ENCODE results near the gene MVK.
"Not testable (repeated sequence)": the region's sequence is repeated elsewhere in the genome, so short reads cannot be mapped to it uniquely, and the experiment has no call there.

Gene MVK

DNA sequence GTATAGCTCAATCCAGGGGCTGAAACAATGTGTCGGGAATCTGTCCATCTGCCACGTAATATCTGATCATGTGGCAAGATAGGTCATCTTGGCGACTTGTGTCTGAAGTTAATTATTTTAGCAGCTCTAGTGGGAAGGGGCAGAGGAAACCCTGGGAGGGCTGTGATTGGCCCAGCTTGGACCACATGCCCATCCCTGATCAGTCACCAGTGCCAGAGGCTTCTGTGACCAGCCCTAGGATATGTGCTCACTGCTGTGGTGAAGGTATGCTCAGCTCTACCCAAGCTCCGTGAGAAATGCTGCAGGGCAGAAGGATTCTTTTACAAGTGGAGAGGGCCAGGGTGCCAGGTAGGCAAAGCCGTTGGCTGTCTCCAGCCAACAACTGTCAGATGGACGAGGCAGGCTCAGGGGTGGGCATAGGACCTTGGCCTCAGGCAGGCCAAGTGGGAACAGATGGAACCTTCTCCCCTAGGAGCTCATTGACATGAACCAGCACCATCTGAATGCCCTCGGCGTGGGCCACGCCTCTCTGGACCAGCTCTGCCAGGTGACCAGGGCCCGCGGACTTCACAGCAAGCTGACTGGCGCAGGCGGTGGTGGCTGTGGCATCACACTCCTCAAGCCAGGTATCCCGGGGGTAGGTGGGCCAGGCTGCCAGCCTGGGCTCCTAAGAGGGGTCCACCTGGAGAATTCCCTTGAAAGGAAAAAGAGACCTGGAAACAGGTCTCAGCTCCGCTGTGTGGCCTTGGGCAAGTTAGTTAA, 21.1 kb downstream of the MVK start:
- Histone ChIP-seq H3K27me3 (replicated peaks; ENCODE audit: control insufficient read depth, insufficient read depth, low read length) (no peaks in the 10 kb centered on the region), H3K36me3 (ENCODE audit: control insufficient read depth, insufficient read depth, low read length, severe bottlenecking) (peaks cover 47% of the 10 kb centered on the region), H3K9ac (ENCODE audit: low read length) (no peak overlapping the region), H3K4me1 (ENCODE audit: control insufficient read depth, insufficient read depth, low read length) (peaks cover 5% of the 10 kb centered on the region), H3K4me3 (ENCODE audit: low read length) (no peak overlapping the region), H3K9me3 (ENCODE audit: control insufficient read depth, low read length) (no peaks in the 10 kb centered on the region)
- no peak for DNase-seq (ENCODE audit: low read depth)

DNA sequence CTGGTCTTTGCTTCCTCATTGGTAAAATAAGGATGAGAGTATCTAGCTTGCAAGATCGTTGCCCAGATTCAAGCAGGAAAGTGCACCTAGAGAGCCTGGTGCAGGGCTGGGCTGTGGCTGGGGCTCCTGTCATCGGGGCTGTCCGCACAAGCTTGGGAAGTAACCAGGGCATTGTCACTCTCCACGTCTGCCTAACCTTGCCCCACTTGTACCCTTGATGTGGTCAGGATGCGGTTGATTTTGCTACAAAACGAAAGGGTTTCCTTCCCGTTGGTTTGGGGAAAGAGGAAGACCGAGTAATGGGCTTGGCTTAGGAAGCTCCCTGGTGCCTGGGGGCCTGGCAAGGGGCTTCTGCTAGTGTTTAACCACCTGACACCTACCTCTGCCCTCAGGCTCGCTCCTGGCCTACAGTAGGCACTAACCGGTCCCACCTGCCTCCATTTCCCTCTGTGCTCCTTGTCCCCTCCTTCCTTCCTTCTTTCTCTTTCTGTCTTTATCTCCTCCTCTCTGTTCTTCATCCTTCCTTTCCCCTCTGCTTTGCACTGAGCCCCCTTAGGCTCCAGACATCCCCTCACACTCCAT, 21.8 kb downstream of the MVK start:
- H3K36me3 ChIP-seq (ENCODE audit: control insufficient read depth, insufficient read depth, low read length, severe bottlenecking) = peaks cover 43% of the 10 kb centered on the region
- H3K9ac ChIP-seq (ENCODE audit: low read length) = no peak overlapping the region
- H3K4me3 ChIP-seq (ENCODE audit: low read length) = no peak overlapping the region
- no peak for DNase-seq (ENCODE audit: low read depth)
- no peaks in the 10 kb centered on the region for H3K9me3 ChIP-seq (ENCODE audit: control insufficient read depth, low read length)
- no peaks in the 10 kb centered on the region for H3K27me3 ChIP-seq (replicated peaks; ENCODE audit: control insufficient read depth, insufficient read depth, low read length)
- H3K4me1 ChIP-seq (ENCODE audit: control insufficient read depth, insufficient read depth, low read length) = peaks cover 5% of the 10 kb centered on the region

DNA sequence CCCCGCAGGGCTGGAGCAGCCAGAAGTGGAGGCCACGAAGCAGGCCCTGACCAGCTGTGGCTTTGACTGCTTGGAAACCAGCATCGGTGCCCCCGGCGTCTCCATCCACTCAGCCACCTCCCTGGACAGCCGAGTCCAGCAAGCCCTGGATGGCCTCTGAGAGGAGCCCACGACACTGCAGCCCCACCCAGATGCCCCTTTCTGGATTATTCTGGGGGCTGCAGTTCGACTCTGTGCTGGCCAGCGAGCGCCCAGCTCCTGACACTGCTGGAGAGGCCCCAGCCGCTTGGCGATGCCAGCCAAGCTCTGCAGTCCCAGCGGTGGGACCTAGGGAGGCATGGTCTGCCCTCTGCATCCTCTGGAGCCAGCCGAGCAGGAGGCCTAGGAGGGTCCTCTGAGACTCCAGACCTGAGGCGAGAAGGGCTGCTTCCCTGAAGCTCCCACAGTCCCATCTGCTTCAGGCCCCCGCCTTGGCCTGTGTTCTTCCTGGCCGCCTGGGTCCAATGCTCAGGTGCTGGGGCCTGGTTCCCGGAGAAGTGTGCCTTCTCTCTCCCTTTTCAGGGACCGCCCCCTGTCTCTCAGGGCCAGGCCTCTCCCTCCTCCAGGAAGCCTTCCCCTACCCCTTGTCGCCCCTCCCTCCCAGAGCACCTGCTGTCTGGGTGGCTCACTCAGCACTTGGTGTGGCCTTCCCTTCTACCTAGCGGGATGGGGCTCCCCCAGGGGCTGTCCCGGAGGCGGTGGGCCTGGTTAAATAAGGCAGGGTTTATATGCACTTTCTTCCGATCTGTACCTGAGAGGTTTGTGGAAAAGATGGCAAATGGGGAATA, 23.0 kb downstream of the MVK start:
- peaks cover 5% of the 10 kb centered on the region for H3K4me1 ChIP-seq (ENCODE audit: control insufficient read depth, insufficient read depth, low read length)
- no peak overlapping the region for H3K4me3 ChIP-seq (ENCODE audit: low read length)
- no peaks in the 10 kb centered on the region for H3K27me3 ChIP-seq (replicated peaks; ENCODE audit: control insufficient read depth, insufficient read depth, low read length)
- peaks cover 38% of the 10 kb centered on the region for H3K36me3 ChIP-seq (ENCODE audit: control insufficient read depth, insufficient read depth, low read length, severe bottlenecking)
- no peaks in the 10 kb centered on the region for H3K9me3 ChIP-seq (ENCODE audit: control insufficient read depth, low read length)
- H3K9ac ChIP-seq (ENCODE audit: low read length) = no peak overlapping the region
- DNase-seq (ENCODE audit: low read depth) = no peak

DNA sequence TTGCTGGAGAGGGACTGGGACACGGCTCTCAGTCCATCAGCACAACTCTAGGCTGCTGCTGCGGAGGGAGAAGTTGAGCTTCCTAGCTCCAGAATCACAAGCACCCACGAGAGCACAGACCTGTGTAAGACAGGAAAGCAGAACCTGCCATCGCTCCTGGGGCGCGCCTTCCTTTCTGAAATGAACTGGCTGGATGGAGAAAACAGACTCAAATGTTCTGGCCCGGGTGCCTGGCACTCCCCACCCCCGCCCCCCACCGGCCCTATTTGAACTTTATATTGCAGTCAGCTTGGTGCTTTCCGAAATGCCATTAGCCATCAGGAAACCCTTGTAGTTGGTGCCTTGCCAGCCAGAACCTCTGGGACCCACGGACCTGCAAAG, 23.8 kb downstream of the MVK start:
- Histone ChIP-seq H3K9me3 (ENCODE audit: control insufficient read depth, low read length) (no peaks in the 10 kb centered on the region), H3K9ac (ENCODE audit: low read length) (no peak overlapping the region), H3K4me1 (ENCODE audit: control insufficient read depth, insufficient read depth, low read length) (peaks cover 5% of the 10 kb centered on the region), H3K4me3 (ENCODE audit: low read length) (no peak overlapping the region), H3K36me3 (ENCODE audit: control insufficient read depth, insufficient read depth, low read length, severe bottlenecking) (peaks cover 30% of the 10 kb centered on the region), H3K27me3 (replicated peaks; ENCODE audit: control insufficient read depth, insufficient read depth, low read length) (no peaks in the 10 kb centered on the region)
- no peak for DNase-seq (ENCODE audit: low read depth)

DNA sequence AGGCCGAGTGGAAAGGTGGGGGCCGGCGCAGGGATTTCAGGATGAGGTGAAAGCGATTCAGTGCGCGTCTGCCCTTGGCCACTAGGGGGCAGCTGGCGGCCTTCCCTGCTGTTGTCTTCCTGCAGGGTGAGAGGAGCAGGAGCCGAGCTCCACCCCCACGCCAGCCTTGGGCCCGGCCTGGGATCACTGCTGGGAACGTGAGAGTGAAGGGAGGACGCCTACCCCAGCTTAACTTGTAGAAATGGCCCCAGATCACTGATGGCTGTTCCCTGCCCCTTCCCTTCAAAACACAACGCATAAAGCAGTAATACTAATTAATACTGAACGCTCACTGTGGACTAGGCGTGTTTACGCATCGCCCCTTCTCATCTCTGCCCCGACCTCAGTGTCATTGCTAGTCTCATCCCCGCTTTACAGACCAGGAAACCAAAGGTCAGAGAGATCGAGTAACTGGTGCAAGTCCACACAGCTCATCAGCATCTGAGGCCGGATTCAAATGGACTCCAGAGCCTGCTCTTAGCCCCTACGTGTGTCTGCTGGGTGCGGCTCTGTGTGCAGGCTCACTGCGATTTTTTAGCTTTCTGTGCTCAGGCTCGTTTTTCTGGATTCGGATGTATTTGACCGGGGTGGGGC, 24.3 kb downstream of the MVK start:
- Histone ChIP-seq H3K4me1 (ENCODE audit: control insufficient read depth, insufficient read depth, low read length) (peaks cover 5% of the 10 kb centered on the region), H3K4me3 (ENCODE audit: low read length) (no peak overlapping the region), H3K36me3 (ENCODE audit: control insufficient read depth, insufficient read depth, low read length, severe bottlenecking) (peaks cover 25% of the 10 kb centered on the region), H3K9ac (ENCODE audit: low read length) (peak overlapping the region; percentile 67), H3K9me3 (ENCODE audit: control insufficient read depth, low read length) (no peaks in the 10 kb centered on the region), H3K27me3 (replicated peaks; ENCODE audit: control insufficient read depth, insufficient read depth, low read length) (no peaks in the 10 kb centered on the region)
- DNase-seq (ENCODE audit: low read depth) = peak; percentile 93

DNA sequence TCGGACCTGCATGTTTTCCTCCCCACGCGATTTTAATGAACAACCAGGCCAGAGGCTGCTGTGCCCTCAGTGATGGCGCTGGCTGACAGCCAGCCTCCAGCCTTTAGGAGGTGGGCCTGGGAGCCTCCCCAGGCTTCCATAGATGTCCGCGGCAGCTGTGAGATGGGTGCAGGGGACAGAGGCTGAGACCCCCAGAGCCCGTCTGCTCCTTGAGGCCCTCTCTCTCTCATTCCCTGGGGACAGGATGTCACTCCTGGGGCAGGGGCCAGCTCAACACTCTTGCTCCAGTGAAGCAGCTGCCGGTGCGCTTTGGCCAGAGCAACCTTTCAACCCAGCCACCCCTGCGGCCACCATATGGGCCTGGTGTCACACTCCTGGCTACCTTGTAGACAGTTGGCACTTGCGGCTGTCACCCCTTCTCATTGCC, 24.8 kb downstream of the MVK start:
- H3K9ac ChIP-seq (ENCODE audit: low read length) = peak overlapping the region; percentile 67
- no peaks in the 10 kb centered on the region for H3K27me3 ChIP-seq (replicated peaks; ENCODE audit: control insufficient read depth, insufficient read depth, low read length)
- DNase-seq (ENCODE audit: low read depth) = no peak
- H3K9me3 ChIP-seq (ENCODE audit: control insufficient read depth, low read length) = no peaks in the 10 kb centered on the region
- peaks cover 23% of the 10 kb centered on the region for H3K36me3 ChIP-seq (ENCODE audit: control insufficient read depth, insufficient read depth, low read length, severe bottlenecking)
- H3K4me3 ChIP-seq (ENCODE audit: low read length) = no peak overlapping the region
- H3K4me1 ChIP-seq (ENCODE audit: control insufficient read depth, insufficient read depth, low read length) = peaks cover 5% of the 10 kb centered on the region

DNA sequence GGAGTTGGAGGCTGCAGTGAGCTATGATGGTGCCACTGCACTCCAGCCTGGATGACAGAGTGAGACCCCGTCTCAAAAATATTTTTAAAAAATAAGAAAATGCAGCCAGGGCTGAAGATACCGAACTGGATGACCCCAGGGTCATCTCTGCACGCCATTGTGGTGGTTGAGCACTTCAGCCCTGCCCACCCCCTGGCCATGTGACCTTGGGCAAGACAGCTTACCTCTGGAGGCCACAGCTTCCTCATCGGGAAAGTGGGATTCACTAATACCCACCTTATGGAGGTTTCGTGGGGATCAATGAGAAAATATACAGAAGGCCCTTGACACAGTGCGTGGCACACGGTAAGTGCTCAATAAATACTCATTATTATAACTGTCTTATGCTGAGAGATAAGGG, 25.5 kb downstream of the MVK start:
- H3K4me1 ChIP-seq (ENCODE audit: control insufficient read depth, insufficient read depth, low read length) = peaks cover 5% of the 10 kb centered on the region
- DNase-seq (ENCODE audit: low read depth) = no peak
- H3K4me3 ChIP-seq (ENCODE audit: low read length) = no peak overlapping the region
- H3K27me3 ChIP-seq (replicated peaks; ENCODE audit: control insufficient read depth, insufficient read depth, low read length) = peaks cover 6% of the 10 kb centered on the region
- peaks cover 20% of the 10 kb centered on the region for H3K36me3 ChIP-seq (ENCODE audit: control insufficient read depth, insufficient read depth, low read length, severe bottlenecking)
- no peaks in the 10 kb centered on the region for H3K9me3 ChIP-seq (ENCODE audit: control insufficient read depth, low read length)
- no peak overlapping the region for H3K9ac ChIP-seq (ENCODE audit: low read length)

DNA sequence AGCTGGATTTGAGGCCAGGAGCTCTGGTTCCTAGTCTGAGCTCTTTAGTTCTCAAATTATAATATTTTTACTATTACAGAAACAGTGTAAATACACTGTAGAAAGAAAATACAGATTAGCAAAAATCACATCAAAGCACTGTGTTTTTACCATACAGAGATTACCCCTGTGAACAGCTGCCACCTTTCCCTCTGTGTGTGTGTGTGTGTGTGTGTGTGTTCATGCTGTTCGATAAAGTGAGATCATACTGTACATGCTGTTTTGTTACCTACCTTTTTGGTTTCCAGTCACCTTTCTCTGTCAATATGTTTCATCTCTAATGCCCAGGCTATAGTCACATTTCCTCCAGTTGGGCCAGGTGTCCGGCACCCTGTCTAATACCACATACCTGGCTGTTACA, 26.9 kb downstream of the MVK start:
- Histone ChIP-seq H3K4me3 (ENCODE audit: low read length) (no peak overlapping the region), H3K27me3 (replicated peaks; ENCODE audit: control insufficient read depth, insufficient read depth, low read length) (peaks cover 14% of the 10 kb centered on the region), H3K9me3 (ENCODE audit: control insufficient read depth, low read length) (no peaks in the 10 kb centered on the region), H3K4me1 (ENCODE audit: control insufficient read depth, insufficient read depth, low read length) (peaks cover 5% of the 10 kb centered on the region), H3K36me3 (ENCODE audit: control insufficient read depth, insufficient read depth, low read length, severe bottlenecking) (peaks cover 7% of the 10 kb centered on the region), H3K9ac (ENCODE audit: low read length) (no peak overlapping the region)
- DNase-seq (ENCODE audit: low read depth) = no peak

DNA sequence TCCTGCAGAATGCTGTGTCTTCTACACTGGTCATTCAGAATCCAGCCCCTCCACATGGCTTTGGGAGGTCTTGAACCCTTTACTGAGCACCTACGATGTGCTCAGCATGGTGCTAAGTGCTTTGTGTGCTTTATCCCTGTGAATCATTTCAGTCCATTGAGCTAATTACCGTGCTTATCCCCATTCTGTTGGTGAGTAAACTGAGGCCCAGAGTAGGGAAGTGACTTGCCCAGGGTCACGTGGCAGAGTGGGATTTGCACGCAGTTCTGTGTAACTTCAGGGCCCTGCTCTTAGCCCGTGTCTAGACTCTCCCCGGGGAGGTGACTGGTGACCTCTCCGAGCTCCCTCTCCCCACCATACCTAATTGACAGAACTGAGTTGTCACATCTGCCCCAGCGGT, 27.4 kb downstream of the MVK start:
- DNase-seq (ENCODE audit: low read depth) = no peak
- Histone ChIP-seq H3K4me3 (ENCODE audit: low read length) (no peak overlapping the region), H3K36me3 (ENCODE audit: control insufficient read depth, insufficient read depth, low read length, severe bottlenecking) (peaks cover 3% of the 10 kb centered on the region), H3K27me3 (replicated peaks; ENCODE audit: control insufficient read depth, insufficient read depth, low read length) (peaks cover 15% of the 10 kb centered on the region), H3K4me1 (ENCODE audit: control insufficient read depth, insufficient read depth, low read length) (peaks cover 5% of the 10 kb centered on the region), H3K9me3 (ENCODE audit: control insufficient read depth, low read length) (no peaks in the 10 kb centered on the region), H3K9ac (ENCODE audit: low read length) (no peak overlapping the region)

DNA sequence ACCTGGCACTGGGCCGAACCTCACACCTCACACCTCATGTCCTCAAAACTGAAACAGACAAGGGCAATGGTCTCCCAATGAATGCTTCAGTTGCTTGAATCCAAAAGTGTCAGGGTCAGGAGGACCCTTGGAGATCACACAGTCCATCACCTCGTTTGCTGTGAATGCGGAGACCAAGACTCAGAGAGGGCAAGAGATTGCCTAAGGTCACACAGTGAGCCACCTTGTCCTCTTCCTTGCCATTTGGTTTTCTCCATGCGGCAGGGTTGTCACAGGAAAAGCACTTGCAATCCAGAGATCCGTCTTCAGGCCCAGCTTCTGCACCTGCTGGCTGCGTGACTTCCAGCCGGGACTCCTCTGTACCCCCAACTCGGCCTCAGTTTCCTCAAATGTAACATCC, 28.0 kb downstream of the MVK start:
- no peaks in the 10 kb centered on the region for H3K9me3 ChIP-seq (ENCODE audit: control insufficient read depth, low read length)
- no peak for DNase-seq (ENCODE audit: low read depth)
- no peak overlapping the region for H3K4me3 ChIP-seq (ENCODE audit: low read length)
- H3K36me3 ChIP-seq (ENCODE audit: control insufficient read depth, insufficient read depth, low read length, severe bottlenecking) = no peaks in the 10 kb centered on the region
- peaks cover 5% of the 10 kb centered on the region for H3K4me1 ChIP-seq (ENCODE audit: control insufficient read depth, insufficient read depth, low read length)
- no peak overlapping the region for H3K9ac ChIP-seq (ENCODE audit: low read length)
- H3K27me3 ChIP-seq (replicated peaks; ENCODE audit: control insufficient read depth, insufficient read depth, low read length) = peaks cover 15% of the 10 kb centered on the region

DNA sequence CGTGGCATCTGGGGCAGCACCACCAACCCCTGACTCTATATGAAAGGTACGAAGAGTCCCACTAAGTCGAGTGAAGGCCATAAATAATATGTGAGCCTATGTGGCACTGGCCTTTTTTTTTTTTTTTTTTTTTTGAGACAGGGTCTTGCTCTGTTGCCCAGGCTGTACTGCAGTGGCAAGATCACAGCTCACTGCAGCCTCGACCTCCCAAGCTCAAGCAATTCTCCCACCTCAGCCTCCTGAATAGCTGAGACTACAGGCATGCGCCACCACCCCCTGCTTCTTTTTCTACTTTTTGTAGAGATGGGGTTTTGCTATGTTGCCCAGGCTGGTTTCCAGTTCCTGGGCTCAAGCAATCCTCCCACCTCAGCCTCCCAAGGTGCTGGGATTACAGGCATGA, 28.5 kb downstream of the MVK start:
- H3K36me3 ChIP-seq (ENCODE audit: control insufficient read depth, insufficient read depth, low read length, severe bottlenecking); H3K9ac ChIP-seq (ENCODE audit: low read length); DNase-seq (ENCODE audit: low read depth); H3K9me3 ChIP-seq (ENCODE audit: control insufficient read depth, low read length); H3K4me1 ChIP-seq (ENCODE audit: control insufficient read depth, insufficient read depth, low read length); H3K4me3 ChIP-seq (ENCODE audit: low read length): not testable (repeated sequence)
- peaks cover 20% of the 10 kb centered on the region for H3K27me3 ChIP-seq (replicated peaks; ENCODE audit: control insufficient read depth, insufficient read depth, low read length)
